ENCODE data around the gene GKAP1. TPM values are rescaled to one million over a fixed set of nuclear protein-coding genes. Genes with fewer than 3 reads are reported as not detected.

Gene GKAP1
- total RNA-seq, 1 experiment from 2014 or later: 6.2 TPM

- H4K91ac ChIP-seq (ENCODE audit: insufficient read length, low read depth, low read length): no peak overlapping the region
- no peak overlapping the region for H3K14ac ChIP-seq (ENCODE audit: insufficient read depth, low read length)
- no peak overlapping the region for H2BK12ac ChIP-seq (ENCODE audit: insufficient read length, low read depth, low read length)
- H3K23ac ChIP-seq (ENCODE audit: insufficient read length, low read depth, low read length): no peak overlapping the region
- H2BK20ac ChIP-seq (ENCODE audit: low read depth, low read length, poor library complexity, severe bottlenecking): no peak overlapping the region
- no peak overlapping the region for H2AK5ac ChIP-seq (ENCODE audit: insufficient read length, low read length)
- no peak overlapping the region for H3K27ac ChIP-seq (ENCODE audit: insufficient read length, low read depth, low read length)
- no peak overlapping the region for H3K4me3 Mint-ChIP-seq
- no peak overlapping the region for H3K27ac Mint-ChIP-seq
- WGBS (ENCODE audit: extremely low coverage, insufficient read length, low lambda C conversion rate): no CpG with 5 or more reads among the region's 3 CpGs
- no peaks in the 10 kb centered on the region for H3K79me1 ChIP-seq (ENCODE audit: insufficient read depth, low read depth, low read length, poor library complexity, severe bottlenecking)
- no peaks in the 10 kb centered on the region for H3K27me3 ChIP-seq (ENCODE audit: insufficient read depth, low read length)
- H3K4ac ChIP-seq (ENCODE audit: low read depth, low read length): no peak overlapping the region
- TF ChIP-seq CTCF (conservative IDR thresholded peaks at IDR 0.05): no peak
- H3K18ac ChIP-seq (ENCODE audit: insufficient read length, low read depth, low read length): no peak overlapping the region
- no peaks in the 10 kb centered on the region for H3K27me3 Mint-ChIP-seq (ENCODE audit: low read depth)
- H3K79me2 ChIP-seq (ENCODE audit: insufficient read depth, low read length): no peaks in the 10 kb centered on the region
- H4K8ac ChIP-seq (replicated peaks; ENCODE audit: insufficient read length, low read depth, low read length): no peak overlapping the region
- H3K4me2 ChIP-seq (ENCODE audit: insufficient read depth, insufficient read length, low read length): no peak overlapping the region
- no peaks in the 10 kb centered on the region for H3K36me3 Mint-ChIP-seq (ENCODE audit: insufficient read depth in 1 of 3, low read depth in 3 of 3)
- no peak overlapping the region for H2BK15ac ChIP-seq (ENCODE audit: low read depth, low read length)
- no peaks in the 10 kb centered on the region for H3K9me3 ChIP-seq (ENCODE audit: control insufficient read depth, low read depth, low read length)
- H2BK120ac ChIP-seq (ENCODE audit: low read depth, low read length, poor library complexity, severe bottlenecking): no peak overlapping the region
- DNase-seq: no peak
- no peak overlapping the region for H4K5ac ChIP-seq (ENCODE audit: insufficient read length, low read depth, low read length)
- H4K20me1 ChIP-seq (ENCODE audit: control insufficient read depth, insufficient read depth, insufficient read length): no peaks in the 10 kb centered on the region
- H2AFZ ChIP-seq (ENCODE audit: low read length): no peak overlapping the region
- H3K4me1 ChIP-seq (ENCODE audit: insufficient read depth, low read length): no peaks in the 10 kb centered on the region
- no peaks in the 10 kb centered on the region for H3K9me3 Mint-ChIP-seq
- H2BK5ac ChIP-seq (ENCODE audit: insufficient read length, low read length): no peak overlapping the region
- H3K4me1 Mint-ChIP-seq: no peaks in the 10 kb centered on the region
- H3T11ph ChIP-seq (ENCODE audit: low read length): no peak overlapping the region
- H3K9ac ChIP-seq (ENCODE audit: extremely low read depth, insufficient read length, low read length): no peak overlapping the region
- H3K56ac ChIP-seq (ENCODE audit: insufficient read length, low read depth, low read length): no peak overlapping the region
- no peaks in the 10 kb centered on the region for H3K23me2 ChIP-seq (ENCODE audit: insufficient read length, low read depth, low read length, poor library complexity, severe bottlenecking)
Measured at GRCh38 chr9:83749706-83750105, 67.9 kb downstream of the GKAP1 start.

Data from H9 (cell line).